Stimulated activated CD4-positive, alpha-beta T cell treated with anti-CD3 and anti-CD28 coated beads, Interleukin-12 subunit alpha, Interleukin-12 subunit beta, amount 100 ng/mL, for 4 hours (primary cell): Measurements from ENCODE around the gene DMWD.
A peak's percentile ranks its signal among the peaks of the same experiment; 100 is the strongest.

Experiments used
- DNase-seq: peaks from one replicate; pipeline ENCODE4 v3.0.0-alpha.2; 2020

Gene DMWD

DNA sequence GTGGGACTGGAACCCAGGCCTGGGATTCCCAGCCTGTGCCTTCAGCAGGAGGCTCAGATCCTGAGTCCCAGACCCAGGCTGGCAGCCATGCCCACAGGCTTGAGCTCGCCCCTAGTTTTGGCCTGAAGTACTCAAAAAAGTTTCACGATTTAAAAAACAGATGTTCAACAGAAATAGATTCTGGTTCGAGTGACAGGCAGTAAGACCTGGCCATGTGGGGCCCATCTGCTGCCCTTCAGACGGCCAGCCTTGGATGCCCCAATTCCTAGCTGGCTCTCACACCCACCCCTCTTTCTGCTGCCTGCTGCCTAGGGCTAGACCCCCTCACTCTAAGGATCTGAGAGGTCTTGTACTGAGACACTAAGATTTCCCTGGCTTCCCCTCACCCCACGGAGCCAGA is 7.5 kb downstream of the DMWD start:
- DNase-seq = no peak

- DNase-seq = no peak
Observed at GRCh38 chr19:45784096-45784495, 8.5 kb downstream of the DMWD start.

GRCh38 chr19:45782820-45783785 is 9.5 kb downstream of the DMWD start:
- no peak for DNase-seq

GRCh38 chr19:45782162-45782691 is 10.4 kb downstream of the DMWD start, which contains the start of gene DMPK:
DMPK (minus strand) TSS chr19:45782490; CDS start chr19:45782352, 138 bp downstream.
- no peak for DNase-seq

DNA sequence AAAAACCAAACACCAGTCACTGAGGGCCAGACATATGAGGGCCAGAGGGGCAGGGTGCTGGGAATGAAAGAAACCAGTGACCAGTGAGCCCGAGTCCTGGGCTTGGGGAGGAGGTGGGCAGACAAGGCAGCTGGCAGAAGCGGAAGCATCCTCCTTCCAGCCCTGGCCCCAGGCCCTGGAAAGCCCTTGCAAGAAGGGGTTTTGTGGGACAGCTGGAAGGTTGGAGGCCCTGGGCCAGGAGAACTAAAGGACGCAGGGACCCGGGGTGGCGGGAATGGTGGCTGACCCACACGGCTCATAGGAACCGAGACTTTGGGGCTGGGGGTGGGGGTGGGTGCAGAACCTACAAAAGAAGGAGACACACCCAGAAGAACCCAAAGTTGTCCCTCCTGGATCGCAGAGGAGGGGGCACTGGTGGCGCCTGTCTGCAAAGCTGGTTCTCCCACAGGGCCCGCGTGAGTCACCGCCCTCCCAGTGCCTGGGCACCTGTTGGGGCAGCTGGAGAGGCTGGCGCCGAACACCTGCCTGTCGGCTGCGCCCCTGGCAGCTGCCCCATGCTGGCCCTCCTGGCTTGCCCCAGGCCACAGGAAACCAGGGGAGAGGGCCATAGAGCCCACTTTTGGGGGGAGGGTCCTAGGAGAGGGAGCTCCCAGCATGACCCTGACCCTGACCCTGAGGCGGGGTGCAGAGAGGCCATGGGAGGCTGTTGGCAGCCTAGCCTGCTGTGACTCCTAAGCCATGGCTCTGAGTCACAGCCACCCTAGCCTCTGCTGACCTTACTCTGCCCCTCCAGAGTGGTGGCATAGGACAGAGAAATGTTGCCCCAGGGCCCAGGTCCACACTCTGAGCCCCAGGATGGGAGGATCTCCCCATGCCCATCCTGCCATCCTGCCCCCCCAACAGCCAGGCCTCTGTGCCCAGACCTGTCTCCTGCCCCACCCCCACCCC is 11.2 kb downstream of the DMWD start:
- DNase-seq = no peak

- DNase-seq = no peak
Observed at GRCh38 chr19:45780448-45781213, 12.0 kb downstream of the DMWD start.

DNA sequence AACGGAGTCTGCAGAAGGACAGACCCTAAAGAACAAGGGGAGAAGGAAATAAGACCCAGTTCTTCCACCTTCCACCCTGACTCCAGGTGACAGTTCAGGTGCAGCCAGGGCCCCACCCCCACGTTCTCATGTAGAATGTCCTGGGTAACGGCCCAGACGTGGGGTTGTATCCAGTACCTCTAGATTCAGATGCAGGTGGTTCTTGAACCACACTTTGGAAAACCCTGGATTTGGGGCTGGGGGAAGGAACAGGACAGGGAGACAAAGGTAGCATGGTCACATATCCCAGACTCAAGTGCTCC is 12.5 kb downstream of the DMWD start:
- no peak for DNase-seq

DNA sequence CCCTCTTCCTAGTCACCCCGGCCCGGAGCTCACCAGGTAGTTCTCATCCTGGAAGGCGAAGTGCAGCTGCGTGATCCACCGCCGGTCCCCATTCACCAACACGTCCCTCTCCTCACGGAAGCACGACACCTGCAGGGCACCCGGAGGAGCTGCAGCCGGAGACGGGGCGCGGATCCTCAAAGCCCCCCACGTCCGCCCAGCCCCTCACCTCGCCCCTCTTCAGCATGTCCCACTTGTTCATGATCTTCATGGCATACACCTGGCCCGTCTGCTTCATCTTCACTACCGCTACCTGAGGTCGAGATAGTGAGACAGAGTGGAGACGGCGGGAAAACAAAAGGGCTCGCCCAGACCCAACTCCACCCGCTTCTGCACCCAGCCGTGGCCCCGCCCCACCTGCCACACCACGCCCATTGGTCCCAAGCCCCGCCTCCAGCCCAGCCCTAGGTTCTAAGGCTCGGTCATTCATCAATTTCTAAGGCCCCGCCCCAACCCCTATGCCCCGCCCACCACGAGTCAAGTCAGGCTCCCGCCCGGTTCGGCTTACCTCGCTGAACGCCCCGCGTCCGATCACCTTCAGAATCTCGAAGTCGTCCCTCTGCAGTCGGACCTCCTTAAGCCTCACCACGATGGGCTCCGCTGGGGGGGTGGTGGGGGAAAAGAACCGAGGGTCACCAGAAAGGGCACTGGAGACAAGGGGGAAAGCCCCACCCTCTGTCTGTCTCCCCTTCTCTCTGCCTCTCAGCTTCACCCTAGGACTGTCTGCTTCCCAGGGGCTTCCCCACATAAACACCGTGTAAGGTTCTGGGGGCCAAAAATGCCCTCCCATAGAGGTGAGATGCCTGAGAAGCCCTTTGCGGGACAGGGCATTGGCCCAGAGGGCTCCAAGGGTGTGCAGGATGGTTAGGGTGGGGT is 13.2 kb downstream of the DMWD start:
- DNase-seq = peak; percentile 86

DNA sequence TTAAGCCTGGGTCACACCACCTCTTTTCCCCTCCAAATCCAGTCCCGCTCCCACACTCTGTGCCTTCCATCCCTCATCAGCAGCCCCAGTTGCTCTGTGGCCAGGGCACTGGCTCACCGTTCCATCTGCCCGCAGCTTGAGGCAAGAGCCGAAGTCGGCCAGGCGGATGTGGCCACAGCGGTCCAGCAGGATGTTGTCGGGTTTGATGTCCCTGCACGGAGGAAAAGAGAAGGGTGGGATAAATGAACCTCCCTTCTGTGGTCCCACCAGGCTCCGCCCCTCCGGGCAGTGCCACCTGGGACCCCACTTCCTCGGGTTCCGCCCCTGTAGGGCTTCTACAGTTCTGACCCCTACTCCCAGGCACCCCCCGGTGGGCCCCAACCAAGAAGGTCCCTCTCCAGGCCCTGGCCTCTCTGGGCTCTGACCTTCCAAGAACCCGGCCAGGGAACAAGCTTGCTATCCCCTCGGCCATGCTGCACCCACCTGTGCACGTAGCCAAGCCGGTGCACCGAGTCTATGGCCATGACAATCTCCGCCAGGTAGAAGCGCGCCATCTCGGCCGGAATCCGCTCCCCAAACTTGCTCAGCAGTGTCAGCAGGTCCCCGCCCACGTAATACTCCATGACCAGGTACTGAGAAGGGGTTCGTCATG is 14.5 kb downstream of the DMWD start:
- DNase-seq = no peak

GRCh38 chr19:45777395-45777961 is 15.2 kb downstream of the DMWD start:
- DNase-seq = no peak

DNA sequence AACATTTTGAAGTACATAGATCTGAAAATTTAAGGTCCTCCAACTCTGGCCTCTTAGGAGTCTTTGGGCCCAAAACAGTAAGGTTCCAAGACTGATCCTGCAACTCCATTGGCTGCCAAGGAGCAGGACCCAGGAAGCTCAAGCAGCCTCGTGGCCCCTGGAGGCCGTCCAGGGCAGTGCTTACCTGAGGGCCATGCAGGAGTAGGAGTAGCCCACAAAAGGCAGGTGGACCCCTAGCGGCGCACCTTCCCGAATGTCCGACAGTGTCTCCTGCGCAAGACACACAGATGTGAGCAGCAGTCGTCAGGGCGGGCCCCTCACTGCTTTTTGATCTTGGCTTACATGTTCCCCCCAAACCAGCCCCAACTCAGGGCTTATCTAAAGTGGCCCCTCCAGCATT is 17.9 kb downstream of the DMWD start:
- DNase-seq = no peak

DNA sequence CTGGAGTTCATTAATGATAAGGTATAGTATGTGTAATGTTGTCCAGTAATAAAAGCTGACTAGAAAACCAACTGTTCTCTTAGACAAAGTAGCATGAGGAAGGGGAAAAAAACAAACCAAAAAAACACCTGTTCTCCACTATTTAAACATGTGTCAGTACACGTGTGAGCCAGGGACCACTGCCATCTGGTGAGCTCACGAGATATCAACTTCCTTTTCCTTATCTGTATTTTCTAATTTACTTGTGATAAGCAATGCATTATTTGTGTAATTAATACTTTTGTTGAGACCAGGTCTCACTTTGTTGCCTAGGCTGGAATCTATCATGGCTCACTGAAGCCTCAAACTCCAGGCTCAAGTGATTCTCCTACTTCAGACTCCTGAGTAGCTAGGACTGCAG is 19.3 kb downstream of the DMWD start:
- DNase-seq = no peak

DNA sequence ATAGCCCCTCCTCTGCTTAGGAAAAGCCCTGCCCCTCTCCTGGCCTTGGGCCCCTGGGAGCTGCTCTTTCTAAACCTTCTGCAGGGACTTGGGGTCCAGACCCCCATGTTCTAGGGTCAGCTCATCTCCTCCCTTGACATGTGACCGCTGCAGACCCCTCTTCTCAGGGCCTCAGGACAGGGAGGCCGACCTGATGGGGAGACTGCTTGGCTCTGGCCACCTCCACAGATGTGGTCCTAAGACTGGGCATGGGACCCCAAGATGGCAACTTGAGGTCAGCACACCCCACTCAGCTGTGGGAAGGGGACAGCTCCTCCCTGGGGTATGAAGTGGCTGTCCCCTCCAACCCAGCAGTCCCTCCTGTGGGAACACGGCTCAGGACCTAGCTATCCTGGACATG is 19.7 kb downstream of the DMWD start:
- no peak for DNase-seq

- DNase-seq = no peak
Observed at GRCh38 chr19:45772130-45772840, 20.4 kb downstream of the DMWD start.

- no peak for DNase-seq
Observed at GRCh38 chr19:45771311-45771933, 21.2 kb downstream of the DMWD start.

DNA sequence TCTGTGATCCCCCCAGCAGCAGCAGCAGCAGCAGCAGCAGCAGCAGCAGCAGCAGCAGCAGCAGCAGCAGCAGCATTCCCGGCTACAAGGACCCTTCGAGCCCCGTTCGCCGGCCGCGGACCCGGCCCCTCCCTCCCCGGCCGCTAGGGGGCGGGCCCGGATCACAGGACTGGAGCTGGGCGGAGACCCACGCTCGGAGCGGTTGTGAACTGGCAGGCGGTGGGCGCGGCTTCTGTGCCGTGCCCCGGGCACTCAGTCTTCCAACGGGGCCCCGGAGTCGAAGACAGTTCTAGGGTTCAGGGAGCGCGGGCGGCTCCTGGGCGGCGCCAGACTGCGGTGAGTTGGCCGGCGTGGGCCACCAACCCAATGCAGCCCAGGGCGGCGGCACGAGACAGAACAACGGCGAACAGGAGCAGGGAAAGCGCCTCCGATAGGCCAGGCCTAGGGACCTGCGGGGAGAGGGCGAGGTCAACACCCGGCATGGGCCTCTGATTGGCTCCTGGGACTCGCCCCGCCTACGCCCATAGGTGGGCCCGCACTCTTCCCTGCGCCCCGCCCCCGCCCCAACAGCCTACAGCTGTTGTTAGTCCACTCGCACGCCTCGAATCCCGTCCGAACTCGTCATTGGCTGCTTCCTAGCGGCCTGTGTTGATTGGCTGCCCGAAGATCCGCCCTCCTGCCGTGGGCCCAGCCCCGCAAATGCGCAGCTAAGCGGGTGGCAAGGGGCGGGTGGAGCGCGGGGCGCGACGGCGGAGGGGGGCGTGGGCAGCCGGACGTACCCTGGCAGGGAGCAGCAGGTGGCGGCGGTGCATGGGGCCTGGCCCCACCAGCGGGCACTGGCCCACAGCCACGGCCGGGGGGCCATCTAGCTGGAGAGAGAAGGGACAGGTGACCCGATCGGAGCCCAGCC is 22.2 kb downstream of the DMWD start:
- DNase-seq = peak; percentile 89

- peak; percentile 37 for DNase-seq
Observed at GRCh38 chr19:45769821-45770191, 22.8 kb downstream of the DMWD start.
